GM23338 (cell line): Measurements from ENCODE around the gene ART4. TPM values are rescaled to one million over a fixed set of nuclear protein-coding genes. Genes with fewer than 3 reads are reported as not detected.

Source experiments
- ATAC-seq: fragments of 200-7000 bp; cut with Tn5 transposase; 3 replicates; pipeline ENCODE4 v1.9.1; 2020
- DNase-seq: peaks from one replicate; pipeline ENCODE4 v3.0.0-alpha.2; 2015; ENCODE audit warnings: low spot score
- H2AFZ ChIP-seq: fragments of 200-600 bp; sonication (generic); 2 replicates; pipeline ENCODE4 v1.8.0; 2016; ENCODE audit warnings: antibody characterized with exemption, mild to moderate bottlenecking, moderate library complexity
- H3F3A ChIP-seq: fragments of 200-600 bp; sonication (generic); replicated peaks from 2 replicates; pipeline ENCODE4 v1.8.0; 2017; ENCODE audit warnings: antibody characterized with exemption, mixed run types, low read depth
- H3K27ac ChIP-seq: fragments of 200-600 bp; sonication (generic); 2 replicates; pipeline ENCODE4 v1.6.1; 2016; ENCODE audit warnings: low read depth
- H3K27me3 ChIP-seq: fragments of 200-600 bp; sonication (generic); 2 replicates; pipeline ENCODE4 v1.8.0; 2016; ENCODE audit warnings: mild to moderate bottlenecking, mixed run types, moderate library complexity; ENCODE audit not compliant: insufficient read depth
- H3K36me3 ChIP-seq: fragments of 200-600 bp; sonication (generic); 2 replicates; pipeline ENCODE4 v1.8.0; 2016; ENCODE audit warnings: mild to moderate bottlenecking; ENCODE audit not compliant: insufficient read depth
- H3K4me1 ChIP-seq: fragments of 200-600 bp; sonication (generic); 2 replicates; pipeline ENCODE4 v1.8.0; 2016; ENCODE audit warnings: mild to moderate bottlenecking, moderate library complexity; ENCODE audit not compliant: insufficient read depth
- H3K4me2 ChIP-seq: fragments of 200-600 bp; sonication (generic); 2 replicates; pipeline ENCODE4 v1.7.1; 2017; ENCODE audit warnings: mixed run types
- H3K4me3 ChIP-seq: fragments of 200-600 bp; sonication (generic); 2 replicates; pipeline ENCODE4 v1.6.1; 2016; ENCODE audit warnings: mixed run types
- H3K79me2 ChIP-seq: fragments of 200-600 bp; sonication (generic); replicated peaks from 2 replicates; pipeline ENCODE4 v1.8.0; 2017; ENCODE audit warnings: mild to moderate bottlenecking; ENCODE audit not compliant: insufficient read depth
- H3K9me2 ChIP-seq: fragments of 200-600 bp; sonication (generic); 2 replicates; pipeline ENCODE4 v1.8.0; 2017; ENCODE audit not compliant: insufficient read depth
- H4K20me1 ChIP-seq: fragments of 200-600 bp; sonication (generic); replicated peaks from 2 replicates; pipeline ENCODE4 v1.8.0; 2017; ENCODE audit warnings: mild to moderate bottlenecking; ENCODE audit not compliant: insufficient read depth
- H3K27ac Mint-ChIP-seq: 2 replicates; pipeline ENCODE4 v1.8.0; 2020; ENCODE audit warnings: inconsistent platforms, mild to moderate bottlenecking, moderate library complexity, mixed read lengths
- H3K27me3 Mint-ChIP-seq: 3 replicates; pipeline ENCODE4 v1.8.0; 2022; ENCODE audit warnings: low read depth, mild to moderate bottlenecking, moderate library complexity, mixed read lengths, inconsistent platforms; ENCODE audit not compliant: insufficient read depth, poor library complexity
- H3K36me3 Mint-ChIP-seq: 3 replicates; pipeline ENCODE4 v1.8.0; 2021; ENCODE audit warnings: low read depth, mild to moderate bottlenecking, inconsistent platforms, moderate library complexity, mixed read lengths
- H3K4me1 Mint-ChIP-seq: 3 replicates; pipeline ENCODE4 v1.8.0; 2020; ENCODE audit warnings: mild to moderate bottlenecking, inconsistent platforms, mixed read lengths
- H3K4me3 Mint-ChIP-seq: 3 replicates; pipeline ENCODE4 v1.8.0; 2021; ENCODE audit warnings: moderate library complexity, mild to moderate bottlenecking, inconsistent platforms, mixed read lengths
- H3K9me3 Mint-ChIP-seq: 3 replicates; pipeline ENCODE4 v1.8.0; 2020; ENCODE audit warnings: moderate library complexity, mild to moderate bottlenecking, inconsistent platforms, mixed read lengths
- CREB1 ChIP-seq: fragments of 250-450 bp; sonication (Bioruptor Pico); IDR thresholded peaks from 2 replicates; pipeline ENCODE4 v1.5.0; 2020; ENCODE audit warnings: low read depth, mild to moderate bottlenecking, moderate library complexity
- CTCF ChIP-seq, 2 experiments: fragments of 200-600 bp in 1 of 2; sonication (generic) in 1 of 2; conservative IDR thresholded peaks; 2 replicates each; pipeline versions ENCODE4 v1.5.1 to v1.6.1; 2016 to 2017; ENCODE audit warnings: antibody characterized with exemption in 2 of 2, low read depth in 2 of 2, mild to moderate bottlenecking in 2 of 2, moderate library complexity in 1 of 2
- ETS1 ChIP-seq: IDR thresholded peaks from 2 replicates; pipeline ENCODE4 v1.6.1; 2016; ENCODE audit warnings: antibody characterized with exemption
- EZH2 ChIP-seq: fragments of 200-600 bp; sonication (generic); IDR thresholded peaks from one replicate; pipeline ENCODE4 v1.8.0; 2017; ENCODE audit warnings: antibody characterized with exemption, mild to moderate bottlenecking, low read depth; ENCODE audit not compliant: unreplicated experiment
- EZH2phosphoT487 ChIP-seq: fragments of 200-600 bp; sonication (generic); IDR thresholded peaks from one replicate; pipeline ENCODE4 v1.8.1; 2018; ENCODE audit warnings: antibody characterized with exemption; ENCODE audit not compliant: unreplicated experiment
- JUNB ChIP-seq: IDR thresholded peaks from one replicate; pipeline ENCODE4 v1.6.1; 2016; ENCODE audit warnings: antibody characterized with exemption; ENCODE audit not compliant: unreplicated experiment
- NANOG ChIP-seq: IDR thresholded peaks from 2 replicates; pipeline ENCODE4 v1.6.1; 2016; ENCODE audit warnings: antibody characterized with exemption, borderline replicate concordance
- POLR2AphosphoS5 ChIP-seq: IDR thresholded peaks from 2 replicates; pipeline ENCODE4 v1.6.1; 2016; ENCODE audit warnings: antibody characterized with exemption, low read depth
- REST ChIP-seq: IDR thresholded peaks from one replicate; pipeline ENCODE4 v1.6.1; 2018; ENCODE audit warnings: antibody characterized with exemption; ENCODE audit not compliant: unreplicated experiment
- STAT1 ChIP-seq: IDR thresholded peaks from one replicate; pipeline ENCODE4 v1.6.1; 2016; ENCODE audit warnings: antibody characterized with exemption; ENCODE audit not compliant: unreplicated experiment
- ZNF114 ChIP-seq: fragments of 250-450 bp; sonication (Bioruptor Pico); IDR thresholded peaks from 2 replicates; pipeline ENCODE4 v1.5.0; 2020; ENCODE audit warnings: mild to moderate bottlenecking, moderate library complexity
- ZNF331 ChIP-seq: fragments of 250-450 bp; sonication (Bioruptor Pico); IDR thresholded peaks from 2 replicates; pipeline ENCODE4 v1.5.0; 2020; ENCODE audit warnings: low read depth, mild to moderate bottlenecking, moderate library complexity
- ZNF462 ChIP-seq: fragments of 250-450 bp; sonication (Bioruptor Pico); IDR thresholded peaks from 2 replicates; pipeline ENCODE4 v1.5.0; 2020; ENCODE audit warnings: mild to moderate bottlenecking, moderate library complexity
- polyA plus RNA-seq: library from polyadenylated mRNA; unstranded; fragments of >200 nt; fragmentation: Nextera tagmentation; extraction: Ambion mirVana; gene quantifications from 2 replicates; pipeline ENCODE4 v1.2.1, GENCODE V29; 2016
- total RNA-seq: library from RNA; depleted of rRNA; stranded (reverse); fragments of >200 nt; shearing (Covaris generic); gene quantifications from 2 replicates; pipeline ENCODE4 v1.2.3, GENCODE V29; 2014

The ART4 gene
- total and polyA plus RNA-seq, 2 experiments from 2014 or later = 0.08 TPM; not detected in 1

GRCh38 chr12:14884458-14884878 lies 41.1 kb upstream of the ART4 start (continued):
- TF ChIP-seq JUNB (no peak), ZNF331 (CRISPR knock-in tag) (no peak), EZH2phosphoT487 (no peak)

- TF ChIP-seq ETS1 = no peak
- TF ChIP-seq ZNF114 = no peak
- TF ChIP-seq REST = no peak
- no peak for TF ChIP-seq EZH2phosphoT487
- no peak for TF ChIP-seq ZNF331 (CRISPR knock-in tag)
- no peak for TF ChIP-seq CREB1 (CRISPR knock-in tag)
- no peak for TF ChIP-seq NANOG
- no peak for TF ChIP-seq CTCF (conservative IDR thresholded peaks at IDR 0.05; ENCODE audit: low read depth in 2 of 2)
- TF ChIP-seq ZNF462 (CRISPR knock-in tag) = no peak
- TF ChIP-seq EZH2 = no peak
- TF ChIP-seq STAT1 = no peak
- no peak for TF ChIP-seq JUNB
- TF ChIP-seq POLR2AphosphoS5 = no peak
- peaks cover 4% of the 10 kb centered on the region; the same call in 2 of the 3 replicates for H3K4me1 Mint-ChIP-seq
- H3K27ac Mint-ChIP-seq = no peak overlapping the region
- no peaks in the 10 kb centered on the region; the same call in 1 of the 2 replicates for H3K9me2 ChIP-seq
- no peaks in the 10 kb centered on the region for H3K27me3 Mint-ChIP-seq
- no peaks in the 10 kb centered on the region for H3F3A ChIP-seq
- no peaks in the 10 kb centered on the region for H3K36me3 Mint-ChIP-seq
- no peaks in the 10 kb centered on the region for H3K79me2 ChIP-seq
- H3K4me2 ChIP-seq = no peak overlapping the region
- H3K27me3 ChIP-seq = no peaks in the 10 kb centered on the region
- H4K20me1 ChIP-seq = no peaks in the 10 kb centered on the region
- H3K9me3 Mint-ChIP-seq = no peaks in the 10 kb centered on the region
- no peak overlapping the region for H3K4me3 Mint-ChIP-seq
- ATAC-seq = no peak
- H3K27ac ChIP-seq = no peak overlapping the region
- no peak overlapping the region for H2AFZ ChIP-seq
- H3K4me1 ChIP-seq = no peaks in the 10 kb centered on the region
- DNase-seq = no peak
- no peaks in the 10 kb centered on the region for H3K36me3 ChIP-seq
- no peak overlapping the region for H3K4me3 ChIP-seq
Measured at GRCh38 chr12:14883686-14884085, 40.4 kb upstream of the ART4 start.
